Measurements from ENCODE around the gene MARVELD2.
A peak's percentile ranks its signal among the peaks of the same experiment; 100 is the strongest.
"Not testable (repeated sequence)": the region's sequence is repeated elsewhere in the genome, so short reads cannot be mapped to it uniquely, and the experiment has no call there.

MARVELD2 gene, protein sequence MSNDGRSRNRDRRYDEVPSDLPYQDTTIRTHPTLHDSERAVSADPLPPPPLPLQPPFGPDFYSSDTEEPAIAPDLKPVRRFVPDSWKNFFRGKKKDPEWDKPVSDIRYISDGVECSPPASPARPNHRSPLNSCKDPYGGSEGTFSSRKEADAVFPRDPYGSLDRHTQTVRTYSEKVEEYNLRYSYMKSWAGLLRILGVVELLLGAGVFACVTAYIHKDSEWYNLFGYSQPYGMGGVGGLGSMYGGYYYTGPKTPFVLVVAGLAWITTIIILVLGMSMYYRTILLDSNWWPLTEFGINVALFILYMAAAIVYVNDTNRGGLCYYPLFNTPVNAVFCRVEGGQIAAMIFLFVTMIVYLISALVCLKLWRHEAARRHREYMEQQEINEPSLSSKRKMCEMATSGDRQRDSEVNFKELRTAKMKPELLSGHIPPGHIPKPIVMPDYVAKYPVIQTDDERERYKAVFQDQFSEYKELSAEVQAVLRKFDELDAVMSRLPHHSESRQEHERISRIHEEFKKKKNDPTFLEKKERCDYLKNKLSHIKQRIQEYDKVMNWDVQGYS

DNA sequence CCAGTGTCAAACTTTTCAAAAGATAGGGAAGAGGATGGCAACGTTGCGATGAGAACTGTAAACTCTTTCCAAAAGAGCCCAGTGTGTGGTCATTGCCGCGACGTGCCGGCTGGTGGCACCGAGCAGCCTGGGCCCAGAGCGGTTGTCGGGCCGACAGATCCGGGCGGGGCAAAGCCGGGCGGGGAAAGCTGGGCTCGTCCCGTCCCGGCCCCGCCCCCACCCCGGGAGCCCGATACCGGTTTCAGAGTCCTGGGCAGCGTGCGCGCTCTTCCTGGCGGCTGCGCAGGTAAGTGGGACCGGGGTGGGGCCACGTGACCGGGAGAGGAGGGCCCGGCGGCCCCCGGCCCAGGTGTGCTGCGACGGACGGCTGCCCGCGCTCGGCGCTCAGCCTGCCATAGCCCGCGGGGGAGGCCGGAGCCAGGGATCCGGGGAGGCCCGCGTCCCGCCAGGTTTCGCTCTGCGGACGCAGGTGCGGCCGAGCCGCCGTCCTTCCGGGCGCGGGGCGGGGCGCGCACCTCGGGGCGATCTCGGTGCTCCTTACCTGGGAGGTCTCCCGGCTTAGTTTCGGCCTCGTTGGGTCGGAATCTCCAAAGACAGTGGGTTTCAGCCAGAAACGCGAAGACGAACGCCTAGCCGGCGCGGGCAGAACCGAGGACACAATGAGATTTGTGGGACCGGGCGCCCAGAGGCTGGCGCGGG lies at the start of gene MARVELD2:
MARVELD2 (plus strand) TSS at position 232 of the 699 bp plus-strand sequence. CDS start 4,270 bp downstream, outside the sequence.
- TF ChIP-seq, protein P1, sequence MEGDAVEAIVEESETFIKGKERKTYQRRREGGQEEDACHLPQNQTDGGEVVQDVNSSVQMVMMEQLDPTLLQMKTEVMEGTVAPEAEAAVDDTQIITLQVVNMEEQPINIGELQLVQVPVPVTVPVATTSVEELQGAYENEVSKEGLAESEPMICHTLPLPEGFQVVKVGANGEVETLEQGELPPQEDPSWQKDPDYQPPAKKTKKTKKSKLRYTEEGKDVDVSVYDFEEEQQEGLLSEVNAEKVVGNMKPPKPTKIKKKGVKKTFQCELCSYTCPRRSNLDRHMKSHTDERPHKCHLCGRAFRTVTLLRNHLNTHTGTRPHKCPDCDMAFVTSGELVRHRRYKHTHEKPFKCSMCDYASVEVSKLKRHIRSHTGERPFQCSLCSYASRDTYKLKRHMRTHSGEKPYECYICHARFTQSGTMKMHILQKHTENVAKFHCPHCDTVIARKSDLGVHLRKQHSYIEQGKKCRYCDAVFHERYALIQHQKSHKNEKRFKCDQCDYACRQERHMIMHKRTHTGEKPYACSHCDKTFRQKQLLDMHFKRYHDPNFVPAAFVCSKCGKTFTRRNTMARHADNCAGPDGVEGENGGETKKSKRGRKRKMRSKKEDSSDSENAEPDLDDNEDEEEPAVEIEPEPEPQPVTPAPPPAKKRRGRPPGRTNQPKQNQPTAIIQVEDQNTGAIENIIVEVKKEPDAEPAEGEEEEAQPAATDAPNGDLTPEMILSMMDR (IDR thresholded peaks at IDR 0.05), result no peak
- peaks cover 27% of the 10 kb centered on the region for H3K27me3 ChIP-seq
- H3K4me3 ChIP-seq (ENCODE audit: low read depth in 1 of 2, low read length in 1 of 2), result peak within 1 kb of the TSS; percentile 60 to 74
- no peak within 1 kb of the TSS for H3K27ac ChIP-seq
- H3K9me3 ChIP-seq, result no peaks in the 10 kb centered on the region
- peaks cover 14% of the 10 kb centered on the region for H3K36me3 ChIP-seq
- H3K4me1 ChIP-seq (ENCODE audit: control insufficient read depth in 1 of 2, insufficient read depth in 1 of 2, low read depth in 1 of 2, low read length in 1 of 2), result peaks cover 6 to 12% of the 10 kb centered on the region in 2 experiments

DNA sequence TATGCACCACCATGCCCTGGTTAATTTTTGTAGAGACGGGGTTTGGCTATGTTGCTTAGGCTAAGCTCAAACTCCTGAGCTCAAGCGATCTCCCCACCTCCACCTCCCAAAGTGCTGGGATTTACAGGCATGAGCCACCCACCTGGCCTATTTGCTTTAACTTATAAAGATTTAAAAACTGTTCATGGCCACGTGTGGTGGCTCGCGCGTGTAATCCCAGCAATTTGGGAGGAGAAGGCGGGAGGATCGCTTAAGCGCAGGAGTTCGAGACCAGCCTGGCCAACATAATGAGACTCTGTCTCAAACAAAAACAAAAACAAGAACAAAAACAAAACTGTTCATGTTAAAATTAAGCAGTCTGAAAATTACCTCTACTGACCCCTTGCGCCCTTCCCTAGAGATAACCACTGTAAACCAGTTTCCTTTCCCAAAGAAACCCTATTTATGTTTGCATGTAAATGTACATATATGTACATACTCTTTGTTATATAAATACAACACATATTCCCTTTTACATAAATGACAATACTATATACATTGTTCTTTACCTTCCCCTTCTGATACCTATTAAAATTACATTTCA lies 47.1 kb upstream of the MARVELD2 start:
- Histone ChIP-seq H3K27me3 (no peaks in the 10 kb centered on the region), H3K36me3 (peaks cover 24% of the 10 kb centered on the region), H3K4me3 (ENCODE audit: low read depth in 1 of 2, low read length in 1 of 2) (no peak overlapping the region), H3K27ac (peak overlapping the region; percentile 99), H3K9me3 (no peaks in the 10 kb centered on the region), H3K4me1 (ENCODE audit: control insufficient read depth in 1 of 2, insufficient read depth in 1 of 2, low read depth in 1 of 2, low read length in 1 of 2) (peaks cover 23 to 24% of the 10 kb centered on the region in 2 experiments)
- TF ChIP-seq, protein P1 (IDR thresholded peaks at IDR 0.05), result no peak

DNA sequence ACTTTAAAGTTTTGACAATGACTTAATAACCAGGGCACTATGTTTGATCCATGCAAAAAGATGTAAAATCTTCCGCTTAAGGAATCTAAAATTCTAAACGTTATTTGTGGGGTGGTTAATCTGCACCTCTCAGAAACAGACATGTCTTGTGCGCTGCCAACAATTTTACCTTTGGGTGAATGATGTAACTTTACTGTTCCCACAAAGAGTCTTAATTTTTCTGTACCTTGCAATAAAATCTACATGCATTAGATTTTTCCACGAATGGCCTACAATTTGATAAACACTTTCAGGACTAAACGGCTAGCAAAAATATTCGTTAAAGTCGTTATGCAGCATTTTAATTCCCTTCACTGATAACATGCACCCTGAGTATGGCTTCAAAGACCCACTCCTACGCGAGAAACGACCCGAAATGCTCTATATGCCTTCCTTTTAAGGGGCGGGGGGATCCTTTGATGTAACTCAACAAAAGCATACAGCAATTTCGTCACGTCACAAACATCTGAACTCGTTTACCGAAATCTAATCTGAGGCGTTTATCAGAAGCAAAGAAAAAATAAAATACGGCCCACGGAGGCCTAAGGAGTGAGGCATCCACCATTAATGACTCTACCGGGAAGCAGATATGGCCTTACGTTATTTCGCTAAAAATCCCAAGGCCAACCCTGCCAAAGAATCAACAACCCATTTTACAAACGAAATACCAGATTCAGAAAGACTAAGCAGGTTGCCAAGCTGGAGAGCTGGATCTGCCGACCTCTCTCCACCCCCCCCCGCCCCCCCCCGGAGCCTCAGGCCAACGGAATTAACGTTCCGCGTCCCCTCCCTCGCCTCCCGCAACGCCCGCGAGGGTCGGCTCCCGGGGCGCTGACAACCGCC lies 46.2 kb upstream of the MARVELD2 start:
- peaks cover 23 to 24% of the 10 kb centered on the region in 2 experiments for H3K4me1 ChIP-seq (ENCODE audit: control insufficient read depth in 1 of 2, insufficient read depth in 1 of 2, low read depth in 1 of 2, low read length in 1 of 2)
- peaks cover 19% of the 10 kb centered on the region for H3K36me3 ChIP-seq
- H3K4me3 ChIP-seq (ENCODE audit: low read depth in 1 of 2, low read length in 1 of 2), result peak overlapping the region; percentile 86 to 98
- H3K9me3 ChIP-seq, result no peaks in the 10 kb centered on the region
- TF ChIP-seq, protein P1 (IDR thresholded peaks at IDR 0.05), result no peak
- peak overlapping the region; percentile 99 for H3K27ac ChIP-seq
- H3K27me3 ChIP-seq, result no peaks in the 10 kb centered on the region

DNA sequence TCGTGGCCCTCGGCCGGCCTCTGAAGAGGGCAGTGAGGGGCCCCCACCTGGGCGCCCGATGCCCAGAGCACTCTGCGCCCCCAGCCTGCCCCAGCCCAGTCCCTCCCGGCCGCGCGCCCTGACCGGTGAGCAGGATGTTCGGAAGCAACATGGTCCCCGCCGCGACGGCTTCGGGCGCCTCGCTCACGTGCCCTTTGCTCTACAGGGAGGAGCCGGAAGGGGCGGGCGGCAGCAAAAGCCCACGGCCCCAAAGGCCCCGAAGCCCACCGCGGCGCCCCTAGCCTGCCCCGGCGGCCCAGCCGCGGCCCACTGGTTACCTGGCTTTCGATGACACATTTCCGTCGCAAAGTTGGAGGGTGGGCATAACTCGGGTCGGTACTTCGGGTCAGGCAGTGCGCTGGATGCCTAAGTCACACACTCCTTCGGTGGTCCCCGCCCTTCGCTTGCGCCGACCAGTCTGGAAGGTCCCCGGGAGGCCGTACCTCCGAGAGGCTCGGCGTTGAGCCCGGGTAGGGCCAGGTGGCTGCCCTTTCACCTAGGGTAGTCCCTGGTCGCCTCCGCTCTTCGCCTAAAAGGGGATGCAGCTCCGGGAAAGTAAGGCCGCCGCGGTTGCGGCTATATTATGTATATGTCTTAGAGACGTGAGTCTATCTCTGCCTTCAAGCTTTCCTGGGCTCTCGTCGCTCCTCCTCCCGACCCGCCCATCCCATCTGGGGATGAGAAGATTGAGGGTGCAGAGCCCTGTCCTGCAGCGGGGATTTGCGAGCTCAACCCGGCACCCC lies 45.4 kb upstream of the MARVELD2 start, which contains the start of the genes AK6, RAD17 and TAF9:
AK6 (minus strand) TSS at position 181 of the 782 bp plus-strand sequence; CDS start at position 151, 30 bp downstream.
RAD17 (plus strand) TSS at position 479 of the 782 bp plus-strand sequence. CDS start 2,391 bp downstream, outside the sequence.
TAF9 (minus strand) TSS at position 181 of the 782 bp plus-strand sequence. CDS start 3,783 bp downstream, outside the sequence.
- Histone ChIP-seq H3K4me3 (ENCODE audit: low read depth in 1 of 2, low read length in 1 of 2) (peak within 1 kb of the TSS; percentile 86 to 98), H3K27ac (peak within 1 kb of the TSS; percentile 99), H3K27me3 (no peaks in the 10 kb centered on the region), H3K36me3 (peaks cover 17% of the 10 kb centered on the region), H3K4me1 (ENCODE audit: control insufficient read depth in 1 of 2, insufficient read depth in 1 of 2, low read depth in 1 of 2, low read length in 1 of 2) (peaks cover 23 to 24% of the 10 kb centered on the region in 2 experiments), H3K9me3 (no peaks in the 10 kb centered on the region)
- TF ChIP-seq, protein P1 (IDR thresholded peaks at IDR 0.05), result peak; percentile 28

DNA sequence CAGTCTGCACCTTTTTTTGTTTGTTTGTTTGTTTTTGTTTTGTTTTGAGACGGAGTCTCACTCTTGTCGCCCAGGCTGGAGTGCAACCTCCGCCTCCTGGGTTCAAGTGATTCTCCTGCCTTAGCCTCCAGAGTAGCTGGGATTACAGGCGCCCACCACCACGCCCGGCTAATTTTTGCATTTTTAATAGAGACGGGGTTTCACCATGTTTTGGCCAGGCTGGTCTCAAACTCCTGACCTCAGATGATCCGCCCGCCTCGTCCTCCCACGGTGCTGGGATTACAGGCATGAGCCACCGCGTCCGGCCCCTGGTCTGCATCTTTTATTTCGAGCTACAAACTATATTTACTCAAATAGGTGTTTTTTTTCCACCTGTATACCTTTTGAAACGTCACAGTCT lies 44.6 kb upstream of the MARVELD2 start:
- H3K27me3 ChIP-seq, H3K9me3 ChIP-seq: not testable (repeated sequence)
- peak overlapping the region; percentile 86 to 98 for H3K4me3 ChIP-seq (ENCODE audit: low read depth in 1 of 2, low read length in 1 of 2)
- H3K4me1 ChIP-seq (ENCODE audit: control insufficient read depth in 1 of 2, insufficient read depth in 1 of 2, low read depth in 1 of 2, low read length in 1 of 2), result peaks cover 23 to 24% of the 10 kb centered on the region in 2 experiments
- peak overlapping the region; percentile 99 for H3K27ac ChIP-seq
- H3K36me3 ChIP-seq, result peaks cover 14% of the 10 kb centered on the region
